GM12878 (cell line): Measurements from ENCODE around the gene TLR5. TPM values are rescaled to one million over a fixed set of nuclear protein-coding genes. Genes with fewer than 3 reads are reported as not detected.

ENCODE experiments used
- ATAC-seq: fragments of 200-7000 bp; cut with Tn5 transposase; 3 replicates; pipeline ENCODE4 v1.9.1; 2020; ENCODE audit warnings: mild to moderate bottlenecking, moderate library complexity
- BruUV-seq: library from RNA; stranded (reverse); fragments of 400-500 nt; replicated peaks from 2 replicates; lab custom pipeline; 2021; lab: Mats Ljungman, UMichigan
- CTCF ChIA-PET: fragments of 300-600 bp; sonication (Branson Sonifier 250); formaldehyde crosslinking; extraction: SDS; loops from one replicate; lab custom pipeline; 2021; ENCODE audit warnings: inconsistent platforms; lab: Yijun Ruan, JAX
- POLR2A ChIA-PET: fragments of 350-600 bp; formaldehyde crosslinking; extraction: SDS; loops from one replicate; lab custom pipeline; 2021; ENCODE audit warnings: inconsistent platforms; lab: Charles Lee
- RAD21 ChIA-PET: fragments of 300-600 bp; sonication (Branson Sonifier 250); formaldehyde crosslinking; loops from one replicate; lab custom pipeline; 2023; ENCODE audit warnings: antibody characterized with exemption; ENCODE audit not compliant: unreplicated experiment; lab: Charles Lee
- SMC1A ChIA-PET: fragments of 300-600 bp; sonication (Branson Sonifier 250); formaldehyde crosslinking; loops from one replicate; lab custom pipeline; 2023; ENCODE audit not compliant: unreplicated experiment, uncharacterized antibody; lab: Charles Lee
- DNase-seq: peaks from one replicate; pipeline ENCODE4 v3.0.0-alpha.2; 2011; ENCODE audit warnings: low read depth, low spot score
- FAIRE-seq: peaks from 3 replicates; lab custom pipeline; 2011; peaks lifted over from hg19 to GRCh38; lab: Jason Lieb, UNC
- H2AFZ ChIP-seq: 2 replicates; pipeline ENCODE4 v1.6.0; 2011; ENCODE audit warnings: low read depth, low read length, control low read depth; ENCODE audit not compliant: control insufficient read depth
- H3K27ac ChIP-seq: 2 replicates; pipeline ENCODE4 v1.5.1; 2011; ENCODE audit warnings: control low read depth; ENCODE audit not compliant: control insufficient read depth, insufficient read depth
- H3K27me3 ChIP-seq, 2 experiments: replicated peaks in 1 of 2; 2 replicates each; pipeline versions ENCODE4 v1.6.0 to v1.6.1; 2011; ENCODE audit warnings: low read length in 1 of 2; ENCODE audit not compliant: control insufficient read depth in 2 of 2, insufficient read depth in 2 of 2
- H3K36me3 ChIP-seq, 2 experiments: 2 replicates each; pipeline ENCODE4 v1.5.1; 2011; ENCODE audit warnings: low read length in 1 of 2; ENCODE audit not compliant: control insufficient read depth in 2 of 2, insufficient read depth in 2 of 2
- H3K4me1 ChIP-seq: 2 replicates; pipeline ENCODE4 v1.6.1; 2011; ENCODE audit warnings: mild to moderate bottlenecking, low read length, moderate library complexity, mixed read lengths; ENCODE audit not compliant: control insufficient read depth, insufficient read depth
- H3K4me2 ChIP-seq: 2 replicates; pipeline ENCODE4 v1.6.0; 2011; ENCODE audit warnings: control low read depth; ENCODE audit not compliant: control insufficient read depth, insufficient read depth
- H3K4me3 ChIP-seq: fragments of 200-600 bp; sonication (generic); 2 replicates; pipeline ENCODE4 v1.5.1; 2016
- H3K79me2 ChIP-seq: 2 replicates; pipeline ENCODE4 v1.6.0; 2011; ENCODE audit warnings: low read length; ENCODE audit not compliant: control insufficient read depth, insufficient read depth
- H3K9ac ChIP-seq: 2 replicates; pipeline ENCODE4 v1.8.0; 2011; ENCODE audit warnings: low read length, control low read depth, mixed read lengths; ENCODE audit not compliant: control insufficient read depth, insufficient read depth
- H3K9me3 ChIP-seq: replicated peaks from 3 replicates; pipeline ENCODE4 v1.5.1; 2011; ENCODE audit warnings: mild to moderate bottlenecking, low read length; ENCODE audit not compliant: control insufficient read depth, insufficient read depth
- H4K20me1 ChIP-seq: 2 replicates; pipeline ENCODE4 v1.6.0; 2011; ENCODE audit not compliant: control insufficient read depth, insufficient read depth
- IRF4 ChIP-seq: IDR thresholded peaks from 2 replicates; pipeline ENCODE4 v1.6.1; 2011; ENCODE audit warnings: low read depth, low read length
- NRF1 ChIP-seq: conservative IDR thresholded peaks from 2 replicates; pipeline ENCODE4 v1.6.1; 2011; ENCODE audit warnings: mild to moderate bottlenecking, low read depth, low read length, improper control_type of control experiment
- RAD51 ChIP-seq: fragments of 450-650 bp; IDR thresholded peaks from 2 replicates; pipeline ENCODE4 v1.6.1; 2016; ENCODE audit warnings: moderate library complexity, mild to moderate bottlenecking, inconsistent platforms
- RELA ChIP-seq: fragments of 450-650 bp; IDR thresholded peaks from 2 replicates; pipeline ENCODE4 v1.8.0; 2014; ENCODE audit warnings: borderline replicate concordance; ENCODE audit not compliant: partially characterized antibody
- WGBS: methylation state at CpG from one replicate; pipeline ENCODE4 v1.1.6; 2016; ENCODE audit warnings: low lambda C conversion rate; ENCODE audit not compliant: insufficient replicate concordance, insufficient coverage; ENCODE audit errors: missing lambda C conversion rate; 5-methylcytosine and 5-hydroxymethylcytosine counted together
- in situ Hi-C: fragments of 300-500 bp; cut with MboI; formaldehyde crosslinking; loops from 9 replicates; pipeline ENCODE4 v1.14.3; 2018; ENCODE audit warnings: mixed read lengths
- intact Hi-C: fragments of 100-400 bp; cut with micrococcal nuclease; formaldehyde crosslinking; loops from one replicate; pipeline ENCODE4 v1.14.2; 2022; ENCODE audit not compliant: unreplicated experiment
- polyA plus RNA-seq, 11 experiments: library from polyadenylated mRNA; depleted of rRNA in 4 of 11; unstranded in 6 of 11; stranded (reverse) in 5 of 11; fragments of >200 nt; fragmentation: Nextera tagmentation in 4 of 11; fragmentation: Illumina TruSeq in 1 of 11; extraction: Ambion mirVana in 4 of 11; extraction: Trizol in 1 of 11; gene quantifications; 1 replicate in 1 of 11; 2 replicates in 10 of 11; pipeline versions ENCODE4 v1.2.1 to v1.2.3, GENCODE V29; 2011 to 2016; ENCODE audit warnings: inconsistent platforms in 2 of 11, missing spikeins in 2 of 11, low read depth in 1 of 11
- total RNA-seq, 4 experiments: library from RNA; depleted of rRNA in 3 of 4; stranded (reverse); fragments of >200 nt in 3 of 4; fragmentation: Illumina TruSeq in 1 of 4; extraction: Trizol in 1 of 4; gene quantifications; 2 replicates each; pipeline versions ENCODE4 v1.2.1 to v1.2.3, GENCODE V29; 2013 to 2021
- TF ChIP-seq, protein P1 (sequence below), 3 experiments: IDR thresholded peaks in 2 of 3; conservative IDR thresholded peaks in 1 of 3; 2 replicates each; pipeline ENCODE4 v1.5.1; 2011; ENCODE audit warnings: low read depth in 3 of 3, low read length in 3 of 3, mild to moderate bottlenecking in 3 of 3, control low read depth in 2 of 3, moderate library complexity in 2 of 3, inconsistent platforms in 1 of 3, mixed read lengths in 1 of 3; ENCODE audit not compliant: control insufficient read depth in 2 of 3, insufficient read depth in 1 of 3; ENCODE audit errors: extremely low read depth in 1 of 3
- TF ChIP-seq, protein P2 (sequence below): fragments of 450-650 bp; formaldehyde crosslinking; IDR thresholded peaks from 2 replicates; pipeline ENCODE4 v1.4.0; 2020; ENCODE audit warnings: mild to moderate bottlenecking, moderate library complexity

The TLR5 gene
- total and polyA plus RNA-seq, 10 of the 15 experiments (the other 5 are each of a cell fraction or from before 2014, with no cell fraction given) = 0.34 to 5.3 (median 0.79) TPM

GRCh38 chr1:223077247-223077833 is 65.7 kb downstream of the TLR5 start:
- BruUV-seq = no TSS peak
- Histone ChIP-seq H3K4me3 (no peak overlapping the region), H3K9me3 (no peaks in the 10 kb centered on the region), H3K79me2 (no peaks in the 10 kb centered on the region), H3K27ac (no peak overlapping the region), H3K4me2 (no peak overlapping the region), H3K36me3 (no peaks in the 10 kb centered on the region), H2AFZ (no peak overlapping the region), H3K27me3 (no peaks in the 10 kb centered on the region; a peak in 1 of 4 replicates), H3K4me1 (no peaks in the 10 kb centered on the region), H3K9ac (no peak overlapping the region), H4K20me1 (no peaks in the 10 kb centered on the region)
- ChIA-PET POLR2A (no interaction called here), SMC1A (no interaction called here), CTCF (interaction anchor here (0.6 kb wide), 1 partner anchor 137 kb away, joined by 3 read pairs; no protein-coding TSS in a partner anchor), RAD21 (no interaction called here)
- intact Hi-C loops = no loop called here
- in situ Hi-C loops = no loop called here
- WGBS = 29% methylated on average over 16 of the region's 16 CpGs
- ATAC-seq = no peak
- no peak for TF ChIP-seq NRF1
- TF ChIP-seq IRF4 = no peak
- TF ChIP-seq, protein P1, sequence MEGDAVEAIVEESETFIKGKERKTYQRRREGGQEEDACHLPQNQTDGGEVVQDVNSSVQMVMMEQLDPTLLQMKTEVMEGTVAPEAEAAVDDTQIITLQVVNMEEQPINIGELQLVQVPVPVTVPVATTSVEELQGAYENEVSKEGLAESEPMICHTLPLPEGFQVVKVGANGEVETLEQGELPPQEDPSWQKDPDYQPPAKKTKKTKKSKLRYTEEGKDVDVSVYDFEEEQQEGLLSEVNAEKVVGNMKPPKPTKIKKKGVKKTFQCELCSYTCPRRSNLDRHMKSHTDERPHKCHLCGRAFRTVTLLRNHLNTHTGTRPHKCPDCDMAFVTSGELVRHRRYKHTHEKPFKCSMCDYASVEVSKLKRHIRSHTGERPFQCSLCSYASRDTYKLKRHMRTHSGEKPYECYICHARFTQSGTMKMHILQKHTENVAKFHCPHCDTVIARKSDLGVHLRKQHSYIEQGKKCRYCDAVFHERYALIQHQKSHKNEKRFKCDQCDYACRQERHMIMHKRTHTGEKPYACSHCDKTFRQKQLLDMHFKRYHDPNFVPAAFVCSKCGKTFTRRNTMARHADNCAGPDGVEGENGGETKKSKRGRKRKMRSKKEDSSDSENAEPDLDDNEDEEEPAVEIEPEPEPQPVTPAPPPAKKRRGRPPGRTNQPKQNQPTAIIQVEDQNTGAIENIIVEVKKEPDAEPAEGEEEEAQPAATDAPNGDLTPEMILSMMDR (IDR thresholded peaks at IDR 0.05 in 2 of 3, conservative IDR thresholded peaks at IDR 0.05 in 1 of 3; ENCODE audit: control insufficient read depth in 2 of 3, extremely low read depth in 1 of 3, insufficient read depth in 1 of 3, low read depth in 3 of 3, low read length in 3 of 3) = 0 out of 6 replicates have a peak, but pooled peaks of 1 of the 3 experiments have one; percentile 8
- no peak for TF ChIP-seq RAD51
- no peak for TF ChIP-seq RELA
- TF ChIP-seq, protein P2, sequence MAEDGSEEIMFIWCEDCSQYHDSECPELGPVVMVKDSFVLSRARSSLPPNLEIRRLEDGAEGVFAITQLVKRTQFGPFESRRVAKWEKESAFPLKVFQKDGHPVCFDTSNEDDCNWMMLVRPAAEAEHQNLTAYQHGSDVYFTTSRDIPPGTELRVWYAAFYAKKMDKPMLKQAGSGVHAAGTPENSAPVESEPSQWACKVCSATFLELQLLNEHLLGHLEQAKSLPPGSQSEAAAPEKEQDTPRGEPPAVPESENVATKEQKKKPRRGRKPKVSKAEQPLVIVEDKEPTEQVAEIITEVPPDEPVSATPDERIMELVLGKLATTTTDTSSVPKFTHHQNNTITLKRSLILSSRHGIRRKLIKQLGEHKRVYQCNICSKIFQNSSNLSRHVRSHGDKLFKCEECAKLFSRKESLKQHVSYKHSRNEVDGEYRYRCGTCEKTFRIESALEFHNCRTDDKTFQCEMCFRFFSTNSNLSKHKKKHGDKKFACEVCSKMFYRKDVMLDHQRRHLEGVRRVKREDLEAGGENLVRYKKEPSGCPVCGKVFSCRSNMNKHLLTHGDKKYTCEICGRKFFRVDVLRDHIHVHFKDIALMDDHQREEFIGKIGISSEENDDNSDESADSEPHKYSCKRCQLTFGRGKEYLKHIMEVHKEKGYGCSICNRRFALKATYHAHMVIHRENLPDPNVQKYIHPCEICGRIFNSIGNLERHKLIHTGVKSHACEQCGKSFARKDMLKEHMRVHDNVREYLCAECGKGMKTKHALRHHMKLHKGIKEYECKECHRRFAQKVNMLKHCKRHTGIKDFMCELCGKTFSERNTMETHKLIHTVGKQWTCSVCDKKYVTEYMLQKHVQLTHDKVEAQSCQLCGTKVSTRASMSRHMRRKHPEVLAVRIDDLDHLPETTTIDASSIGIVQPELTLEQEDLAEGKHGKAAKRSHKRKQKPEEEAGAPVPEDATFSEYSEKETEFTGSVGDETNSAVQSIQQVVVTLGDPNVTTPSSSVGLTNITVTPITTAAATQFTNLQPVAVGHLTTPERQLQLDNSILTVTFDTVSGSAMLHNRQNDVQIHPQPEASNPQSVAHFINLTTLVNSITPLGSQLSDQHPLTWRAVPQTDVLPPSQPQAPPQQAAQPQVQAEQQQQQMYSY = no peak
- DNase-seq = no peak
- no peak for FAIRE-seq
